HUES64 (cell line): ENCODE results near the gene CTIF.

Source experiments
- H3K27ac ChIP-seq: 2 replicates; pipeline ENCODE4 v1.7.0; 2013; ENCODE audit warnings: low read depth, low read length, inconsistent platforms
- H3K27me3 ChIP-seq: 2 replicates; pipeline ENCODE4 v1.6.1; 2013; ENCODE audit warnings: mild to moderate bottlenecking, low read length; ENCODE audit not compliant: insufficient read depth
- H3K36me3 ChIP-seq: 2 replicates; pipeline ENCODE4 v1.6.1; 2013; ENCODE audit warnings: mild to moderate bottlenecking, low read length; ENCODE audit not compliant: insufficient read depth
- H3K4me1 ChIP-seq: 2 replicates; pipeline ENCODE4 v1.6.1; 2013; ENCODE audit warnings: mild to moderate bottlenecking, low read length, moderate library complexity; ENCODE audit not compliant: insufficient read depth
- H3K4me3 ChIP-seq: 2 replicates; pipeline ENCODE4 v1.5.1; 2013; ENCODE audit warnings: mild to moderate bottlenecking, low read length, moderate library complexity
- H3K9ac ChIP-seq: 2 replicates; pipeline ENCODE4 v1.6.1; 2013; ENCODE audit warnings: mild to moderate bottlenecking, low read depth, low read length
- H3K9me3 ChIP-seq: 2 replicates; pipeline ENCODE4 v1.6.1; 2013; ENCODE audit warnings: low read depth, low read length; ENCODE audit not compliant: insufficient read depth
- WGBS: fragments of 150-250, 120-280 bp; methylation state at CpG from one replicate; pipeline ENCODE4 v1.1.7; 2013; ENCODE audit warnings: missing lambda C conversion rate; 5-methylcytosine and 5-hydroxymethylcytosine counted together

CTIF gene

DNA sequence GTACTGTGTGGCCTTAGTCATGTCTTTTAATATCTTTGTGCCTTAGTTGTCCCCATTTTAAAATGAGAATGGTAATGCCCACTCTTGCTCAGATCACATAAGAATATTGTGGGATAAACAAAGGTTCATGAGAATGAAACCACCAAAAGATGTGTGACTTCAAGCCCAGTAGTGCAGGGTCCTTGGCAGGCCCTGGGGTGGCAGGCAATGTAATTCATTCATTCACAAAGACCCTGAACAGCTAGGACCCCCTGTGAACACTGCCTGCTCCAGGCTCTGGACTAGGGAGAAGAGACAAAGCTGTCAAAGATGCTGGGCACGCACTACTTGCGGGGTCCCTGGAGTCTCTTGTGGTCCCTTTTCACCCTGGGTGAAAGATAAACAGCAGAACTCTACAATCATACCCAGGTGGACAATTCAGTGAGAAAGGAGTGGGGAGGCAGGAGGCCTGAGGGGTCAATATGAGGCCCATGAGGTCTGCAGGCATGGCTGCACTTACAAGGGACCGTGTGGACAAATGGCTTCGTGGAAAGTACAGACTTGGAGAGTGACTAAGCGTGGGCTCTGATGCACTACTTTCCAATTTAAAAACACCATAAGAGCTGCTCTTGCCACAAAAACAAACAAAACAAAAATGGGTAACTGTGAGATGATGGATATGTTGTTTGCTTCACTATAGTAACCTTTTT, 275.8 kb downstream of the CTIF start:
- H3K9me3 ChIP-seq, result no peaks in the 10 kb centered on the region
- H3K27ac ChIP-seq, result no peak overlapping the region
- 94% methylated on average over 5 of the region's 5 CpGs for WGBS
- H3K36me3 ChIP-seq, result peaks cover 3% of the 10 kb centered on the region; the same call in 1 of the 2 replicates
- H3K9ac ChIP-seq, result no peak overlapping the region
- H3K4me1 ChIP-seq, result no peaks in the 10 kb centered on the region
- H3K4me3 ChIP-seq, result no peak overlapping the region
- H3K27me3 ChIP-seq, result no peaks in the 10 kb centered on the region

- Histone ChIP-seq H3K36me3 (peaks cover 3% of the 10 kb centered on the region; the same call in 1 of the 2 replicates), H3K27me3 (no peaks in the 10 kb centered on the region), H3K4me1 (no peaks in the 10 kb centered on the region), H3K9ac (no peak overlapping the region), H3K4me3 (no peak overlapping the region), H3K27ac (no peak overlapping the region), H3K9me3 (no peaks in the 10 kb centered on the region)
- WGBS, result 90% methylated on average over 1 of the region's 1 CpG
Observed at GRCh38 chr18:48815179-48815515, 276.3 kb downstream of the CTIF start.

GRCh38 chr18:48815581-48816324, 276.9 kb downstream of the CTIF start:
- no peak overlapping the region for H3K4me3 ChIP-seq
- no peaks in the 10 kb centered on the region for H3K27me3 ChIP-seq
- peaks cover 3% of the 10 kb centered on the region; the same call in 1 of the 2 replicates for H3K36me3 ChIP-seq
- WGBS, result 86% methylated on average over 5 of the region's 5 CpGs
- no peaks in the 10 kb centered on the region for H3K9me3 ChIP-seq
- no peaks in the 10 kb centered on the region for H3K4me1 ChIP-seq
- H3K27ac ChIP-seq, result no peak overlapping the region
- H3K9ac ChIP-seq, result no peak overlapping the region

- H3K36me3 ChIP-seq, result peaks cover 3% of the 10 kb centered on the region; the same call in 1 of the 2 replicates
- H3K9ac ChIP-seq, result no peak overlapping the region
- no peaks in the 10 kb centered on the region for H3K27me3 ChIP-seq
- no peaks in the 10 kb centered on the region for H3K9me3 ChIP-seq
- no peaks in the 10 kb centered on the region for H3K4me1 ChIP-seq
- no peak overlapping the region for H3K27ac ChIP-seq
- WGBS, result 97% methylated on average over 6 of the region's 7 CpGs
- no peak overlapping the region for H3K4me3 ChIP-seq
Observed at GRCh38 chr18:48816554-48816953, 277.7 kb downstream of the CTIF start.

GRCh38 chr18:48817021-48817461, 278.2 kb downstream of the CTIF start:
- Histone ChIP-seq H3K9me3 (no peaks in the 10 kb centered on the region), H3K36me3 (peaks cover 3% of the 10 kb centered on the region; the same call in 1 of the 2 replicates), H3K27me3 (no peaks in the 10 kb centered on the region), H3K4me3 (no peak overlapping the region), H3K9ac (no peak overlapping the region), H3K4me1 (no peaks in the 10 kb centered on the region), H3K27ac (no peak overlapping the region)
- WGBS, result 91% methylated on average over 17 of the region's 17 CpGs

GRCh38 chr18:48818329-48819254, 279.8 kb downstream of the CTIF start:
- no peak overlapping the region for H3K27ac ChIP-seq
- WGBS, result 88% methylated on average over 18 of the region's 18 CpGs
- H3K27me3 ChIP-seq, result no peaks in the 10 kb centered on the region
- no peaks in the 10 kb centered on the region for H3K4me1 ChIP-seq
- H3K9ac ChIP-seq, result no peak overlapping the region
- no peaks in the 10 kb centered on the region for H3K9me3 ChIP-seq
- no peak overlapping the region for H3K4me3 ChIP-seq
- H3K36me3 ChIP-seq, result peaks cover 3% of the 10 kb centered on the region; the same call in 1 of the 2 replicates

GRCh38 chr18:48819276-48819675, 280.4 kb downstream of the CTIF start:
- H3K4me3 ChIP-seq, result no peak overlapping the region
- WGBS, result 95% methylated on average over 15 of the region's 15 CpGs
- H3K9me3 ChIP-seq, result no peaks in the 10 kb centered on the region
- no peaks in the 10 kb centered on the region for H3K4me1 ChIP-seq
- no peak overlapping the region for H3K9ac ChIP-seq
- H3K27me3 ChIP-seq, result no peaks in the 10 kb centered on the region
- H3K36me3 ChIP-seq, result peaks cover 3% of the 10 kb centered on the region; the same call in 1 of the 2 replicates
- no peak overlapping the region for H3K27ac ChIP-seq

DNA sequence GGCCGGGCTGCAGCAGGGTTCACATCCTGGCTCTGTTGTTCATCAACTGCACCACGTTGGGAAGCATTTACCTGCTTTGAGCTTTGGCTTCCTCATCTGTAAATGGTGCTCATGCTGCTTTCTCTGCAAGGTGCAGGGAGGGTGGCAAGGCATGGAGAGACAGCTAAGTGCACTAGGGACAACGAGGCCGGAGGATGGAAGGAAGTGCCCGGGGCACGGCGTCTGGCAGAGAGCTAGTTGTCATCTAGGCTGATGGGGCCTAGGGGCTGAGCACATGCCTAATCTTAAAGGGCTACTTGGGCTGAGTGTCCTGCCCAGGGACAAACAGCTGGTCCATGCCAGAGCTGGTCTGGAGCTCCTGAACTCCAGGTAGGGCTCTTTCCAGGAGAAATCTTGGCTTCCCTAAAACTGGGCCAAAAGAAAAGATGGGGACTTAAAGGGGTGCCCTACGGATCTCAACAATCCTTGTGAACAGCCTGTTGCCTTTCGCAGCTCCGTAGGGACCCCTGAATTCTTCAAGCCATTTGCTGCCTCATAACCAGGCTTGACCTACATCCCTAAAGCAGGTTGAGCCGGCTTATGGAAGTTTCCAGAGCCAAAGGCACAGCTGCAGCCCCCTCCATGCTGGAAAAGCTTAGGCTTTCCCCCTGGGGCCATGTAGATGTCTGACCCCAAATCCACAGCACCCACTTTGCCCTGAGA, 281.1 kb downstream of the CTIF start:
- no peak overlapping the region for H3K4me3 ChIP-seq
- no peaks in the 10 kb centered on the region for H3K9me3 ChIP-seq
- H3K27ac ChIP-seq, result no peak overlapping the region
- peaks cover 3% of the 10 kb centered on the region; the same call in 1 of the 2 replicates for H3K36me3 ChIP-seq
- no peak overlapping the region for H3K9ac ChIP-seq
- 93% methylated on average over 11 of the region's 11 CpGs for WGBS
- no peaks in the 10 kb centered on the region for H3K27me3 ChIP-seq
- H3K4me1 ChIP-seq, result no peaks in the 10 kb centered on the region

- 89% methylated on average over 11 of the region's 11 CpGs for WGBS
Observed at GRCh38 chr18:48820483-48821250, 281.8 kb downstream of the CTIF start.

GRCh38 chr18:48821251-48821590, 282.4 kb downstream of the CTIF start:
- Histone ChIP-seq H3K36me3 (peaks cover 3% of the 10 kb centered on the region; the same call in 1 of the 2 replicates), H3K4me3 (no peak overlapping the region), H3K27me3 (no peaks in the 10 kb centered on the region), H3K9ac (no peak overlapping the region), H3K4me1 (peaks cover 5% of the 10 kb centered on the region; the same call in 1 of the 2 replicates), H3K9me3 (no peaks in the 10 kb centered on the region), H3K27ac (no peak overlapping the region)
- 93% methylated on average over 5 of the region's 5 CpGs for WGBS

More at GRCh38 chr18:48820483-48821250, 281.8 kb downstream of the CTIF start:
- Histone ChIP-seq H3K4me1 (no peaks in the 10 kb centered on the region), H3K27me3 (no peaks in the 10 kb centered on the region), H3K36me3 (peaks cover 3% of the 10 kb centered on the region; the same call in 1 of the 2 replicates), H3K27ac (no peak overlapping the region), H3K4me3 (no peak overlapping the region), H3K9me3 (no peaks in the 10 kb centered on the region), H3K9ac (no peak overlapping the region)
